H1 (cell line): ENCODE results near the gene CLPSL2. TPM values are rescaled to one million over a fixed set of nuclear protein-coding genes. Genes with fewer than 3 reads are reported as not detected.
A peak's percentile ranks its signal among the peaks of the same experiment; 100 is the strongest.

ENCODE experiments used
- ATF2 ChIP-seq: IDR thresholded peaks from 2 replicates; pipeline ENCODE4 v1.6.1; 2012; ENCODE audit warnings: low read length, inconsistent platforms
- BCL11A ChIP-seq, 2 experiments: IDR thresholded peaks; one replicate each; pipeline ENCODE4 v1.6.1; 2011; ENCODE audit warnings: low read depth in 2 of 2, low read length in 2 of 2, mild to moderate bottlenecking in 2 of 2
- CBX5 ChIP-seq: fragments of 300-800, 300-1000 bp; sonication (generic); IDR thresholded peaks from 2 replicates; pipeline ENCODE4 v1.7.1; 2016; ENCODE audit warnings: antibody characterized with exemption, low read length, low read depth
- CREB1 ChIP-seq: IDR thresholded peaks from 2 replicates; pipeline ENCODE4 v1.6.1; 2012; ENCODE audit warnings: inconsistent platforms
- CTCF ChIP-seq, 3 experiments: IDR thresholded peaks; 1 replicate in 2 of 3; 2 replicates in 1 of 3; pipeline versions ENCODE4 v1.5.1 to v1.6.1; 2011; ENCODE audit warnings: low read length in 3 of 3, mild to moderate bottlenecking in 3 of 3, inconsistent platforms in 2 of 3, low read depth in 1 of 3, moderate library complexity in 1 of 3; ENCODE audit not compliant: insufficient read depth in 1 of 3; ENCODE audit errors: control extremely low read depth in 1 of 3
- E2F6 ChIP-seq: IDR thresholded peaks from 2 replicates; pipeline ENCODE4 v1.6.1; 2012; ENCODE audit warnings: inconsistent platforms
- EGR1 ChIP-seq: IDR thresholded peaks from 2 replicates; pipeline ENCODE4 v1.6.1; 2011; ENCODE audit warnings: low read depth, low read length, borderline replicate concordance
- EZH2 ChIP-seq: fragments of 200-600 bp; sonication (generic); IDR thresholded peaks from 2 replicates; pipeline ENCODE4 v1.7.1; 2012; ENCODE audit warnings: low read depth, mild to moderate bottlenecking, moderate library complexity, low read length, inconsistent platforms; ENCODE audit not compliant: severe bottlenecking
- GABPA ChIP-seq: IDR thresholded peaks from 2 replicates; pipeline ENCODE4 v1.6.1; 2011; ENCODE audit warnings: mild to moderate bottlenecking, low read length, moderate library complexity, borderline replicate concordance; ENCODE audit not compliant: insufficient read depth
- GTF2F1 ChIP-seq: IDR thresholded peaks from 2 replicates; pipeline ENCODE4 v1.6.1; 2012; ENCODE audit warnings: low read depth, low read length, improper control_type of control experiment, borderline replicate concordance
- HDAC2 ChIP-seq, 2 experiments: fragments of 300-600 bp in 1 of 2; sonication (generic) in 1 of 2; IDR thresholded peaks; 2 replicates each; pipeline ENCODE4 v1.6.1; 2011 to 2012; ENCODE audit warnings: low read depth in 2 of 2, low read length in 2 of 2, mild to moderate bottlenecking in 2 of 2, moderate library complexity in 2 of 2, borderline replicate concordance in 1 of 2, inconsistent platforms in 1 of 2
- KDM4A ChIP-seq: IDR thresholded peaks from one replicate; pipeline ENCODE4 v1.7.1; 2012; ENCODE audit warnings: low read depth, mild to moderate bottlenecking, moderate library complexity, low read length, inconsistent platforms; ENCODE audit not compliant: severe bottlenecking
- MAFK ChIP-seq: IDR thresholded peaks from 2 replicates; pipeline ENCODE4 v1.6.1; 2012; ENCODE audit warnings: low read depth, mild to moderate bottlenecking, improper control_type of control experiment, low read length
- POLR2AphosphoS5 ChIP-seq: IDR thresholded peaks from 2 replicates; pipeline ENCODE4 v1.6.1; 2011; ENCODE audit warnings: low read depth, low read length
- RFX5 ChIP-seq: IDR thresholded peaks from 2 replicates; pipeline ENCODE4 v1.6.1; 2011; ENCODE audit warnings: low read depth, low read length, improper control_type of control experiment, borderline replicate concordance
- SP1 ChIP-seq: IDR thresholded peaks from 2 replicates; pipeline ENCODE4 v1.6.1; 2011; ENCODE audit warnings: low read depth, low read length
- SP4 ChIP-seq: IDR thresholded peaks from 2 replicates; pipeline ENCODE4 v1.6.1; 2012; ENCODE audit warnings: low read length, inconsistent platforms
- TBP ChIP-seq: IDR thresholded peaks from 2 replicates; pipeline ENCODE4 v1.6.1; 2011; ENCODE audit warnings: low read depth, low read length, improper control_type of control experiment
- YY1 ChIP-seq: IDR thresholded peaks from 2 replicates; pipeline ENCODE4 v1.6.1; 2011; ENCODE audit warnings: low read depth, mild to moderate bottlenecking, low read length
- polyA plus RNA-seq, 7 experiments: library from polyadenylated mRNA; depleted of rRNA in 3 of 7; stranded (reverse) in 5 of 7; unstranded in 2 of 7; fragments of >200 nt in 5 of 7; fragments of 200-250 nt in 2 of 7; gene quantifications; 1 replicate in 5 of 7; 2 replicates in 1 of 7; 4 replicates in 1 of 7; pipeline versions ENCODE4 v1.2.1 to v1.2.3, GENCODE V29; 2011 to 2013; ENCODE audit warnings: missing spikeins in 2 of 7, mixed read lengths in 2 of 7
- total RNA-seq: library from RNA; stranded (reverse); fragmentation: NEBNext Ultra II Directional; extraction: Animal tissue kit (Norgen Biotek cat#: 25700); gene quantifications from 2 replicates; pipeline ENCODE4 v1.2.1, GENCODE V29; 2021

The CLPSL2 gene
- total and polyA plus RNA-seq, 2 of the 8 experiments (the other 6 are each of a cell fraction or from before 2014, with no cell fraction given), result 1.4 to 3.4 TPM

GRCh38 chr6:35731736-35732532, 44.5 kb upstream of the CLPSL2 start (continued):
- TF ChIP-seq CBX5 (no peak), ATF2 (no peak), SP4 (no peak), MAFK (no peak), EZH2 (no peak), YY1 (no peak), GTF2F1 (no peak), HDAC2 (IDR thresholded peaks at IDR 0.05; ENCODE audit: borderline replicate concordance in 1 of 2, low read depth in 2 of 2, low read length in 2 of 2) (peak; percentile 39 to 64; a peak in 2 of 4 replicates), BCL11A (IDR thresholded peaks at IDR 0.05; ENCODE audit: low read depth in 2 of 2, low read length in 2 of 2) (no peak), SP1 (peak; percentile 61; the same call in 1 of the 2 replicates), EGR1 (peak; percentile 98), GABPA (no peak), POLR2AphosphoS5 (peak; percentile 20; the same call in 1 of the 2 replicates), RFX5 (no peak), E2F6 (0 out of 2 replicates have a peak, but pooled peaks have one; percentile 19), KDM4A (no peak), CREB1 (no peak; the same call in none of the 2 replicates), TBP (0 out of 2 replicates have a peak, but pooled peaks have one; percentile 18), CTCF (IDR thresholded peaks at IDR 0.05; ENCODE audit: control extremely low read depth in 1 of 3, insufficient read depth in 1 of 3, low read depth in 1 of 3, low read length in 3 of 3) (no peak)
